WTC11 (cell line): Measurements from ENCODE around the gene ATP5F1D.

ENCODE experiments used
- ATF3 ChIP-seq: sonication (generic); formaldehyde crosslinking; conservative IDR thresholded peaks from 2 replicates; pipeline ENCODE4 v1.8.1; 2022; ENCODE audit warnings: mild to moderate bottlenecking, missing genetic modification reagents
- CTCF ChIP-seq: fragments of 200-600 bp; IDR thresholded peaks from 2 replicates; pipeline ENCODE4 v1.8.0; 2022; ENCODE audit warnings: antibody characterized with exemption
- SP1 ChIP-seq: sonication (generic); formaldehyde crosslinking; conservative IDR thresholded peaks from 2 replicates; pipeline ENCODE4 v1.8.1; 2022; ENCODE audit warnings: missing genetic modification reagents
- USF2 ChIP-seq: sonication (generic); formaldehyde crosslinking; IDR thresholded peaks from 2 replicates; pipeline ENCODE4 v1.8.1; 2023; ENCODE audit warnings: mild to moderate bottlenecking, missing genetic modification reagents, moderate library complexity

GRCh38 chr19:1225440-1226226 is 15.9 kb upstream of the ATP5F1D start:
- TF ChIP-seq ATF3 (no peak), CTCF (no peak), USF2 (CRISPR knock-in tag) (no peak), SP1 (CRISPR knock-in tag) (no peak)
